ENCODE data around the gene FXYD6.

GRCh38 chr11:117909611-117910382 lies 33.3 kb upstream of the FXYD6 start:
- TF ChIP-seq CTCF (IDR thresholded peaks at IDR 0.05) (no peak), RFX5 (IDR thresholded peaks at IDR 0.05) (no peak), POLR2A (IDR thresholded peaks at IDR 0.05; ENCODE audit: low read length) (no peak), PBX3 (IDR thresholded peaks at IDR 0.05) (no peak), BHLHE40 (IDR thresholded peaks at IDR 0.05; ENCODE audit: low read depth, low read length) (no peak), MAZ (IDR thresholded peaks at IDR 0.05; ENCODE audit: borderline replicate concordance, low read depth, low read length) (no peak), ZC3H11A (IDR thresholded peaks at IDR 0.05) (no peak)
